NCI-H1092 (cell line): ENCODE data around the gene PATJ.
A peak's percentile ranks its signal among the peaks of the same experiment; 100 is the strongest.
"Not testable (repeated sequence)": the region's sequence is repeated elsewhere in the genome, so short reads cannot be mapped to it uniquely, and the experiment has no call there.

Experiments used
- DNase-seq: peaks from one replicate; lab custom pipeline; 2025; lab: John Stamatoyannopoulos, UW

The PATJ gene

GRCh38 chr1:61741711-61742619, at the start of gene PATJ:
PATJ (plus strand) TSS chr1:61742480; CDS start chr1:61762893, 20,413 bp downstream.
- peak; percentile 11 for DNase-seq

GRCh38 chr1:61699911-61700851, 42.1 kb upstream of the PATJ start:
- no peak for DNase-seq

GRCh38 chr1:61708953-61709907, 33.0 kb upstream of the PATJ start:
- no peak for DNase-seq

GRCh38 chr1:61709908-61710289, 32.4 kb upstream of the PATJ start:
- DNase-seq = no peak

- DNase-seq = not testable (repeated sequence)
Observed at GRCh38 chr1:61711257-61711656, 31.0 kb upstream of the PATJ start.

GRCh38 chr1:61711969-61712368, 30.3 kb upstream of the PATJ start:
- DNase-seq = no peak

DNA sequence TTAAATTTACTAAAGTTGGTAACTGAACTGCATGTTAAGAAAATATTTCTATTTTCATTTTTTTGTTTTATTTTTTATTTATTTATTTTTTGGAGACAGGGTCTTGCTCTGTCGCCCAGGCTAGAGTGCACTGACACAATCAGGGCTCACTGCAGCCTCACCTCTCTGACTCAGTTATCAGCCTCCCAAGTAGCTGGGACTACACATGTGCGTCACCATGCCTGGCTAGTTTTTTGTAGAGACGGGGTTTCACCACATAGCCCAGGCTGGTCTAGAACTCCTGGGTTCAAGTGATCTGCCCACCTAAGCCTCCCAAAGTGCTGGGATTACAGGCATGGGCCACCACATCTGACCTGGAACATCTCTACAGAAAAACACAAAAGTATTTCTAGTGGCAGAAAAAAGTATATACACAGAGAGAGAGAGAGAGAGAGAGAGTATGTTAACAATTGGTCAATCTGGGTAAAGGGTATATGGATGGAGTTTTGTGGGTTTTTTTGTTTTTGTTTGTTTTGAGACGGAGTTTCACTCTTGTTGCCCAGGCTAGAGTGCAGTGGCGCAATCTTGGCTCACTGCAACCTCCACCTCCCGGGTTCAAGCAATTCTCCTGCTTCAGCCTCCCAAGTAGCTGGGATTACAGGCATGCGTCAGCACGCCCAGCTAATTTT, 23.1 kb upstream of the PATJ start:
- DNase-seq = not testable (repeated sequence)

GRCh38 chr1:61724506-61724812, 17.8 kb upstream of the PATJ start:
- no peak for DNase-seq

DNA sequence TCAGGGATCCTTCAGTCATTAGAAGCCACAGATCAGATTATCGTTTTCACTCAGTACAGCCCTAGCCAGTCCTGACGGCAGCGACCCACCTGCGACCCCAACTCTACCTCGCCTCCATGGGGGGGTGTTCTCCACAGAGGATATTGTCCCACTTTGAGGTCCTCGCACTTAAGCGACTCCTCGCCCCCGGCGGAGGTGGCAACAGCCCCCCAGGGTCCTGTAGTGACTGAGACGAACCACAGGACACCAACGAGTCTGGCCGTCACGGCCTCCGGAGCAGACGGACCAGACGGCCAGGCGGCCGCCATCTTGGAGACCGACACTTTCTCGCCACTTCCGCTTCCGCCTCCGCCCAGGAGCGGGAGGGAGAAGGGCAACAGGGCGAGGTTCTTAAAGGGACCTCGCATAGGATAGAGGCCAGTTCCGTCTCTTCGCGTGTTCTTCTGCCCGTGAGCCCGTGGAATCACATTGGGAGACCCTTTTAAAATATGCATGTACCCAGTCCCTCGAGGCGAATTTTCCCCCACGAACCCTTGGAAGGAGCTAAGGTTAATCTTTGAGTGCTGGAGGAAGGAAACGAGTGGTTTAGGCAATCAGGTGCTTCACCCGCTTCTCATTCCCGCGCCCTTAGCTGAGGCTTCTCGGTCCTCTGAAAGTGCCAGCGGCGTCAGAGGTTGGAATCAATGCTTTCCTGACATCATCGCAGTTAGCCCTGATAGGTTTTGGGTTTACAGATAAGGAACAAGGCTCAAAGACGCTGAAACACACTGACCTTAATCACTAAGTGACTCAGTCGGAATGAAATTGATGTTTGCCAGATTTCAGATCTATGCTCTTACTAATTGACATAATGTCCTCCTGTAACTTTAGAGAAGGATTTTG, 17.2 kb upstream of the PATJ start, which contains the start of gene TM2D1:
Gene TM2D1 (minus strand): TSS at position 329 of the 882 bp plus-strand sequence. CDS start 21 bp downstream, at position 308.
- DNase-seq = peak; percentile 86

- no peak for DNase-seq
Observed at GRCh38 chr1:61727544-61727943, 14.7 kb upstream of the PATJ start.

DNA sequence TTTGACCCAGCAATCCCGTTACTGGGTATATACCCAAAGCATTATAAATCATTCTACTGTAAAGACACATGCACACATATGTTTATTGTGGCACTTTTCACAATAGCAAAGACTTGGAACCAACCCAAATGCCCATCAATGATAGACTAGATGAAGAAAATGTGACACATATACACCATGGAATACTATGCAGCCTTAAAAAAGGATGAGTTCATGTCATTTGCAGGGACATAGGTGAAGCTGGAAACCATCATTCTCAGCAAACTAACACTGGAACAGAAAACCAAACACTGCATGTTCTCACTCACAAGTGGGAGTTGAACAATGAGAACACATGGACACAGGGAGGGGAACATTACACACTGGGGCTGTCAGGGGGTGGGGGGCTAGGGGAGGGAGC, 11.6 kb upstream of the PATJ start:
- not testable (repeated sequence) for DNase-seq

DNA sequence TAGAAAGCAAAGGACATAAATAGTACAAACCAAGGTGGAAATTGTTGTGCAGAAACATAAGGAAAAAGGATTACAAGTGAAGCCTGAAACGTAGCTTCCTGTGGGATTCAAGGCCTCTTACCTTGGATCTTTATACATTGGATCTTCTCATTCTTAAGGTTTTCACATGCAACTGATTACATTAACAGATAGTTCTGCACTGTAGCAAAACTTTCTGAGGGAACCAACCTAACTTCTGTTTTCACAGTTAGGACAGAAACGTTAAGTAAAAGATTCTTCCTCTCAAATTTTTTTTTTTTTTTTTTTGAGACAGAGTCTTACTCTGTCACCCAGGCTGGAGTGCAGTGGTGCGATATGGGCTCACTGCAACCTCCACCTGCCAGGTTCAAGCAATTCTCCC, 9.6 kb upstream of the PATJ start:
- no peak for DNase-seq

GRCh38 chr1:61740751-61741700, 1.3 kb upstream of the PATJ start:
- no peak for DNase-seq

DNA sequence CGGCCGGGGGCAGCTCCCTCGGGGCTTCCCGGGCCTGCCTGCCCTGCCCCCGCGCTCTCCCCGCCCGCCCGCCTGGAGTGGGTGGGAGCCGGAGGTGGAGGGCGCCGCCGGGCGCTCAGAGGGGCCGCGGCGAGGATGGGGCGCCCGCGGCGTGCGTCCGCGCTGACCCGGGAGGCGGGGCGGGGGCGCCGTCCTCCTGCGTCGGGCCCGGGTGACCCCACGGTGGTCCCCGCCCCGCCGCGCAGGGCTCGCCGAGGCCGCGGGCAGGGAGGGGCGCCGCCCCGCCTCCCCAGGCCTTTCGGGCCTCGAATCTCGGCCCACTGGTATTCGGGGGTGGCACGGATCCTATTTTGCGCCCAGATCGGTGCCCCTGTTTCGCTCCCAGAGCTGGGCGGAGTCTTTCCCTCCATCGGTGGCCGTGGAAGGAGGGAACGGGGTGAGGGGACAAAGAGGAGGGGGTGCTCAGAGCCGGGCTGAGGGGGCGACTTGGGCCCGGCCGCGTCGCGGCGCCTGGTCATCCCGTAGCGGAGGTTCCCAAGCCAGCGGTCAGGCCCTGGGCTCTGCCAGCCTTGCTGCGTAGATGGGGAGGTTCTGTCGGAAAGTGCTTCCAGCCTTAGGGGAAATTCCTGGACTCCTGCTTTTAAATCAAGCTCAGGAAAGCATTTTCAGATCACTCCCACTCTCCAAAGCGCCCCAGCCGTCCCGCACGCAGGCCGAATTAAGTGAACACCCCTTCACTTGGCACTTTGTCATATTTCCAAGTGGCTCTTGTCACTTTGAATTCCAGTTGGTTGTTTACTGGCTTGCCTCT, 545 bp downstream of the PATJ start:
- no peak for DNase-seq

DNA sequence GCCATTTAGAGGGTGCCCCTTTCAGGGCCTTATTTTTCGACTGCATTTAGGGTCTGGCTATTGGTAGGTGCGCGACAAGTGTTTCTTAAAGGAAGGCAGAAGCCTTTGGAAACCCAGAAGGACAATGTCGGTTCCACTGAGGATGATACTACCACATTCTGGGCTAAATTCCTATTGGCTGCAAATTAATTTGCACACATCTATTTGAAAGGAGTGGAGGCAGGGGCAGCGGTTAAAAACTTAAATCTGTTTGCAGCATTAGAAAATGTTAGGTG, 1.1 kb downstream of the PATJ start:
- DNase-seq = no peak

DNA sequence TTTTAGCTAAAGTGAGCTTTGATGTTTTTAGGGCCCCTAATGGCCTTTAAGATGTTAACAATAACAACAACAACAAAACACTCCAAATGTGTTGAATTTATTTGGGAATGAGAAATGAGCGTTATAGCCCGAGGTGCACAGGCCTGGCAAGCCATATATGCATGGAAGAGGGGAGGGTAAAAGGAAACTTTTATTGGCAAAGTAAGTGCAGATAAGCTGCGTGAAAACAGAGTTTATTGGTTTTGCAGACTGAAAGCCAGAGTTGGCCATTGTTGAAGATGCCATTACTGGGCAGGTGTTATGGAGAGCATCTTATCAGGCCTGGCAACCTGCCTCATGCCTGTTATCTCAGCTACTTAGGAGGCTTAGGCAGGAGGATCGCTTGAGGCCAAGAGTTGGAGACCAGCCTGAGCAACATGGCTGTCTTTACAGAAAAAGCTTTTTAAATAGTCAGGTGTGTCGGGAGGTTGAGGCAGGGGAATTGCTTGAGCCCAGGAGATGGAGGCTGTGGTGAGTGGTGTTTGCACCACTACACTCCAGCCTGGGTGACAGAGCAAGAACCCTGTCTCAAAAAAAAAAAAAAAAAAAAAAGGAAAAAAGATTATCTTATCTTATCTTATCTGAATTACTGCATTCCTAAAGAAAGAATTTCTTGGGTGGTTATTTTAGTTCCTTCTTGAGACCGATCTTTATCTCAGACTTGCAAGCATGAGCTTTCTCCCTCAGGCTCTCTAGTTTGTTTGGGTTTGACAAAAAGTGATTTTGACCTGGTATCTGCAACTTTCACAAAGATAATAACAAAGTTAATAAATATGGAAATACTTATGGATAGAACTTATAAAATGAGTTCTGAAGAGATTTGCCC, 1.7 kb downstream of the PATJ start:
- DNase-seq = no peak

DNA sequence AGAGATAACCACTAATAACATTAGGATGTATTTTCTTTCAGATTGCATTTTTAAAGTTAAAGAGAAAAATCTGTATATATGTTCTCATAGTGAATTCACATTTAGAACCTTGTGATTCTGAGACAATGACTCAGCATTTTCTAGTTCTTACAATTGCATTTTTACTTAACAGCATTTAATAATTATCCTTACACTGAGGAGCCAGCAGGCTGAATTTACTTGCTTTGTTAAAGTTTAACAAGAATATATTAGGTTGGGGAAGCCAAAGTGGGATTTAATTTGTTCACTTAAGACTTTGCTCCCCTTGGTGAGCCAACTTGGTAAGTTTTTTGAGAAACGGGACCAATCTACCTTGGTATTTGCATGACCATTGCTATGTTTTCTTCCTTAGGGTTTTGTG, 4.5 kb downstream of the PATJ start:
- DNase-seq = no peak
